Esophagus muscularis mucosa (tissue), 4 donors: ENCODE measurements around the gene UBTD2. TPM values are rescaled to one million over a fixed set of nuclear protein-coding genes. Genes with fewer than 3 reads are reported as not detected.
A peak's percentile ranks its signal among the peaks of the same experiment; 100 is the strongest.

ENCODE experiments used
- DNase-seq: peaks from one replicate; pipeline ENCODE4 v3.0.0-alpha.2; 2017; ENCODE audit errors: extremely low spot score
- H3K27ac ChIP-seq, 4 donors: fragments of 200-600 bp; sonication (generic); replicated peaks in 1 of 4; 1 replicate in 3 of 4; 2 replicates in 1 of 4; pipeline ENCODE4 v1.5.1; 2016 to 2019; ENCODE audit warnings: mild to moderate bottlenecking in 1 of 4
- H3K27me3 ChIP-seq, 4 donors: fragments of 200-600 bp; sonication (generic); one replicate each; pipeline versions ENCODE4 v1.5.1 to v1.6.0; 2016 to 2019
- H3K36me3 ChIP-seq, 4 donors: fragments of 200-600 bp; sonication (generic); one replicate each; pipeline ENCODE4 v1.5.1; 2016 to 2019
- H3K4me1 ChIP-seq, 4 donors: fragments of 200-600 bp; sonication (generic); one replicate each; pipeline ENCODE4 v1.5.1; 2016 to 2019
- H3K4me3 ChIP-seq, 4 donors: fragments of 200-600 bp; sonication (generic); 1 replicate in 2 of 4; 2 replicates in 2 of 4; pipeline ENCODE4 v1.5.1; 2016 to 2019; ENCODE audit warnings: mild to moderate bottlenecking in 4 of 4, moderate library complexity in 1 of 4
- H3K9me3 ChIP-seq, 4 donors: fragments of 200-600 bp; sonication (generic); 1 replicate in 3 of 4; 2 replicates in 1 of 4; pipeline ENCODE4 v1.5.1; 2016 to 2019
- CTCF ChIP-seq, 3 experiments: fragments of 200-600 bp in 2 of 3; fragments of 450-650 bp in 1 of 3; sonication (generic) in 2 of 3; IDR thresholded peaks; one replicate each; pipeline ENCODE4 v1.5.1; 2017 to 2019; ENCODE audit warnings: antibody characterized with exemption in 3 of 3, mild to moderate bottlenecking in 2 of 3, moderate library complexity in 1 of 3
- EP300 ChIP-seq: sonication (generic); formaldehyde crosslinking; IDR thresholded peaks from one replicate; pipeline ENCODE4 v1.6.1; 2017; ENCODE audit warnings: antibody characterized with exemption
- POLR2A ChIP-seq: fragments of 450-650 bp; IDR thresholded peaks from one replicate; pipeline ENCODE4 v1.6.1; 2017; ENCODE audit warnings: antibody characterized with exemption, moderate library complexity, mild to moderate bottlenecking, low read depth
- POLR2AphosphoS5 ChIP-seq, 2 donors: sonication (generic); formaldehyde crosslinking; IDR thresholded peaks; one replicate each; pipeline ENCODE4 v1.6.1; 2017; ENCODE audit warnings: antibody characterized with exemption in 2 of 2
- WGBS: methylation state at CpG from one replicate; pipeline ENCODE4 v1.1.5; 2018; 5-methylcytosine and 5-hydroxymethylcytosine counted together
- intact Hi-C: fragments of 100-400 bp; cut with DNase I; formaldehyde crosslinking; loops from one replicate; pipeline ENCODE4 v1.15.1; 2023
- small RNA-seq, 3 donors: library from RNA; depleted of rRNA; stranded (forward); fragments of <200 nt; gene quantifications; one replicate each; pipeline ENCODE3, GENCODE V24; 2016
- total RNA-seq, 4 donors: library from RNA; depleted of rRNA; stranded (reverse); fragments of >200 nt; gene quantifications; one replicate each; pipeline versions ENCODE4 v1.1.0 to v1.2.1, GENCODE V29; 2016

Gene UBTD2
- total RNA-seq, 4 donors from 2014 or later = 19.4 to 20.0 (median 19.9) TPM

GRCh38 chr5:172162987-172163343 lies 120.6 kb downstream of the UBTD2 start:
- peak overlapping the region in 3 of 4 donors; percentile 41 to 66 (median 44) for H3K27ac ChIP-seq
- intact Hi-C loops = no loop called here
- H3K27me3 ChIP-seq = no peaks in the 10 kb centered on the region
- 61% methylated on average over 5 of the region's 5 CpGs for WGBS
- no peak for DNase-seq
- no peak for TF ChIP-seq POLR2AphosphoS5 (IDR thresholded peaks at IDR 0.05)
- no peak for TF ChIP-seq CTCF (IDR thresholded peaks at IDR 0.05)
- TF ChIP-seq POLR2A = no peak
- TF ChIP-seq EP300 = no peak
- H3K36me3 ChIP-seq = no peaks in the 10 kb centered on the region
- H3K4me3 ChIP-seq = no peak overlapping the region
- peaks cover 22 to 58% (median 57%) of the 10 kb centered on the region in 4 donors for H3K4me1 ChIP-seq
- H3K9me3 ChIP-seq = no peaks in the 10 kb centered on the region

GRCh38 chr5:172162323-172162986 lies 121.1 kb downstream of the UBTD2 start:
- Histone ChIP-seq H3K27ac (peak overlapping the region in 2 of 4 donors; percentile 41 to 66), H3K9me3 (no peaks in the 10 kb centered on the region), H3K4me3 (no peak overlapping the region), H3K36me3 (no peaks in the 10 kb centered on the region), H3K4me1 (peaks cover 19 to 53% (median 52%) of the 10 kb centered on the region in 4 donors), H3K27me3 (no peaks in the 10 kb centered on the region)
- no peak for DNase-seq
- 78% methylated on average over 5 of the region's 5 CpGs for WGBS
- TF ChIP-seq EP300 (no peak), POLR2A (no peak), POLR2AphosphoS5 (IDR thresholded peaks at IDR 0.05) (no peak), CTCF (IDR thresholded peaks at IDR 0.05) (no peak)
- intact Hi-C loops = no loop called here

GRCh38 chr5:172160506-172160905 lies 123.1 kb downstream of the UBTD2 start:
- no peak for DNase-seq
- Histone ChIP-seq H3K36me3 (peaks cover 0 to 11% (median 11%) of the 10 kb centered on the region in 4 donors), H3K4me3 (no peak overlapping the region), H3K4me1 (peaks cover 28 to 36% (median 33%) of the 10 kb centered on the region in 4 donors), H3K27ac (no peak overlapping the region), H3K9me3 (no peaks in the 10 kb centered on the region), H3K27me3 (no peaks in the 10 kb centered on the region)
- TF ChIP-seq EP300 (no peak), CTCF (IDR thresholded peaks at IDR 0.05) (no peak), POLR2AphosphoS5 (IDR thresholded peaks at IDR 0.05) (no peak), POLR2A (no peak)
- 87% methylated on average over 9 of the region's 9 CpGs for WGBS
- intact Hi-C loops = no loop called here

Small RNA genes lying within 50 kb of the gene (small RNA-seq; reads per million reads assigned to genes)
- gene RF00191 = 0 reads per million in 3 donors

Other genes with a start within 250 kb of the UBTD2 start
- 10 to 100 TPM; 18.8 to 21.8 (median 19.4) TPM for gene STK10, start 95.5 kb downstream of the UBTD2 start, total RNA-seq
- gene EFCAB9, start 89.6 kb downstream of the UBTD2 start, total RNA-seq = not detected
- 10 to 100 TPM; 41.5 to 66.5 (median 49.2) TPM for gene SH3PXD2B, start 170.8 kb upstream of the UBTD2 start, total RNA-seq